ENCODE data around the gene PTEN. TPM values are rescaled to one million over a fixed set of nuclear protein-coding genes. Genes with fewer than 3 reads are reported as not detected.

PTEN gene
- total RNA-seq, 1 experiment from 2014 or later = 66.0 TPM

- no peak overlapping the region for H3K4me3 ChIP-seq (ENCODE audit: low read depth, low read length, poor library complexity, severe bottlenecking)
- H3K36me3 ChIP-seq (ENCODE audit: insufficient read depth, low read length, poor library complexity, severe bottlenecking) = peaks cover 17% of the 10 kb centered on the region
- H3K4me1 ChIP-seq (ENCODE audit: insufficient read depth, low read length, poor library complexity, severe bottlenecking) = peaks cover under 1% of the 10 kb centered on the region
- intact Hi-C loops (cut with micrococcal nuclease; ENCODE audit: unreplicated experiment) = no loop called here
- no peak overlapping the region for H3K27ac ChIP-seq (ENCODE audit: low read depth, low read length, poor library complexity, severe bottlenecking)
- no TSS peak for BruUV-seq (replicated peaks)
- POLR2A ChIA-PET (ENCODE audit: low non-redundant PET) = no interaction called here
- no peaks in the 10 kb centered on the region for H3K27me3 ChIP-seq (replicated peaks; ENCODE audit: insufficient read depth, low read depth, low read length, poor library complexity)
- no peak for DNase-seq (ENCODE audit: low spot score)
- CTCF ChIA-PET = no interaction called here
- no peak for TF ChIP-seq EZH2 (IDR thresholded peaks at IDR 0.05; ENCODE audit: borderline replicate concordance, low read depth, low read length, poor library complexity, severe bottlenecking)
- TF ChIP-seq CTCF (conservative IDR thresholded peaks at IDR 0.05; ENCODE audit: low read depth, low read length) = no peak
- no peaks in the 10 kb centered on the region for H3K9me3 ChIP-seq (ENCODE audit: low read depth, low read length, poor library complexity, severe bottlenecking)
Measured at GRCh38 chr10:87961314-87961713, 97.9 kb downstream of the PTEN start.

- TF ChIP-seq EZH2 (IDR thresholded peaks at IDR 0.05; ENCODE audit: borderline replicate concordance, low read depth, low read length, poor library complexity, severe bottlenecking) (no peak), CTCF (conservative IDR thresholded peaks at IDR 0.05; ENCODE audit: low read depth, low read length) (no peak)
- no peak overlapping the region for H3K4me3 ChIP-seq (ENCODE audit: low read depth, low read length, poor library complexity, severe bottlenecking)
- no peak overlapping the region for H3K27ac ChIP-seq (ENCODE audit: low read depth, low read length, poor library complexity, severe bottlenecking)
- ChIA-PET POLR2A (ENCODE audit: low non-redundant PET) (no interaction called here), CTCF (no interaction called here)
- no peaks in the 10 kb centered on the region for H3K9me3 ChIP-seq (ENCODE audit: low read depth, low read length, poor library complexity, severe bottlenecking)
- H3K27me3 ChIP-seq (replicated peaks; ENCODE audit: insufficient read depth, low read depth, low read length, poor library complexity) = no peaks in the 10 kb centered on the region
- no TSS peak for BruUV-seq (replicated peaks)
- peaks cover 5% of the 10 kb centered on the region for H3K4me1 ChIP-seq (ENCODE audit: insufficient read depth, low read length, poor library complexity, severe bottlenecking)
- intact Hi-C loops (cut with micrococcal nuclease; ENCODE audit: unreplicated experiment) = no loop called here
- no peaks in the 10 kb centered on the region for H3K36me3 ChIP-seq (ENCODE audit: insufficient read depth, low read length, poor library complexity, severe bottlenecking)
- DNase-seq (ENCODE audit: low spot score) = peak; percentile 23
Measured at GRCh38 chr10:87966459-87966858, 103.0 kb downstream of the PTEN start.

GRCh38 chr10:87973635-87974034, 110.2 kb downstream of the PTEN start:
- no peak overlapping the region for H3K27ac ChIP-seq (ENCODE audit: low read depth, low read length, poor library complexity, severe bottlenecking)
- H3K4me1 ChIP-seq (ENCODE audit: insufficient read depth, low read length, poor library complexity, severe bottlenecking) = no peaks in the 10 kb centered on the region
- no TSS peak for BruUV-seq (replicated peaks)
- H3K27me3 ChIP-seq (replicated peaks; ENCODE audit: insufficient read depth, low read depth, low read length, poor library complexity) = no peaks in the 10 kb centered on the region
- no peak for TF ChIP-seq CTCF (conservative IDR thresholded peaks at IDR 0.05; ENCODE audit: low read depth, low read length)
- no peak for TF ChIP-seq EZH2 (IDR thresholded peaks at IDR 0.05; ENCODE audit: borderline replicate concordance, low read depth, low read length, poor library complexity, severe bottlenecking)
- ChIA-PET POLR2A (ENCODE audit: low non-redundant PET) (no interaction called here), CTCF (no interaction called here)
- no peak overlapping the region for H3K4me3 ChIP-seq (ENCODE audit: low read depth, low read length, poor library complexity, severe bottlenecking)
- no peaks in the 10 kb centered on the region for H3K9me3 ChIP-seq (ENCODE audit: low read depth, low read length, poor library complexity, severe bottlenecking)
- DNase-seq (ENCODE audit: low spot score) = no peak
- intact Hi-C loops (cut with micrococcal nuclease; ENCODE audit: unreplicated experiment) = loop anchor here (10.0 kb wide), 1 partner anchor 109 kb away; the partner anchor contains the start of genes KLLN and PTEN
- H3K36me3 ChIP-seq (ENCODE audit: insufficient read depth, low read length, poor library complexity, severe bottlenecking) = no peaks in the 10 kb centered on the region

All from A673 (cell line).